Measurements from ENCODE around the gene TRMT2A.

- no peak for TF ChIP-seq MAX (IDR thresholded peaks at IDR 0.05; ENCODE audit: low read depth)
- TF ChIP-seq YY1 (IDR thresholded peaks at IDR 0.05; ENCODE audit: low read depth) = no peak
- TF ChIP-seq ZBTB33 (IDR thresholded peaks at IDR 0.05; ENCODE audit: borderline replicate concordance, low read depth) = no peak
- no peak for TF ChIP-seq EP300 (IDR thresholded peaks at IDR 0.05; ENCODE audit: borderline replicate concordance in 1 of 2, low read depth in 1 of 2, low read length in 1 of 2)
- no peak for TF ChIP-seq CTCF (IDR thresholded peaks at IDR 0.05)
Observed at GRCh38 chr22:20147237-20147988, 30.4 kb upstream of the TRMT2A start.

Data from SK-N-SH (cell line).